Activated T-cell treated with anti-CD3 and anti-CD28 coated beads for 4 hours (primary cell): ENCODE measurements around the gene DBH.

Experiments used
- DNase-seq: peaks from one replicate; pipeline ENCODE4 v3.0.0-alpha.2; 2020

Gene DBH

GRCh38 chr9:133686642-133687575 lies 50.7 kb downstream of the DBH start:
- DNase-seq, result no peak

GRCh38 chr9:133687856-133688761 lies 51.9 kb downstream of the DBH start:
- no peak for DNase-seq

GRCh38 chr9:133689151-133689763 lies 53.1 kb downstream of the DBH start:
- no peak for DNase-seq

GRCh38 chr9:133690081-133690561 lies 54.0 kb downstream of the DBH start:
- DNase-seq, result no peak

- no peak for DNase-seq
Measured at GRCh38 chr9:133691191-133691590, 55.0 kb downstream of the DBH start.

GRCh38 chr9:133691626-133692363 lies 55.6 kb downstream of the DBH start:
- DNase-seq, result no peak

- DNase-seq, result no peak
Measured at GRCh38 chr9:133692364-133692985, 56.3 kb downstream of the DBH start.

GRCh38 chr9:133693116-133693515 lies 57.0 kb downstream of the DBH start:
- no peak for DNase-seq

GRCh38 chr9:133693703-133694529 lies 57.8 kb downstream of the DBH start:
- DNase-seq, result no peak

- DNase-seq, result no peak
Measured at GRCh38 chr9:133694686-133695085, 58.5 kb downstream of the DBH start.

- DNase-seq, result no peak
Measured at GRCh38 chr9:133696071-133696472, 59.9 kb downstream of the DBH start.

- no peak for DNase-seq
Measured at GRCh38 chr9:133699546-133699945, 63.4 kb downstream of the DBH start.

GRCh38 chr9:133700819-133701320 lies 64.7 kb downstream of the DBH start:
- no peak for DNase-seq

GRCh38 chr9:133701321-133701980 lies 65.3 kb downstream of the DBH start:
- DNase-seq, result peak; percentile 34

- peak; percentile 38 for DNase-seq
Measured at GRCh38 chr9:133701981-133702797, 66.0 kb downstream of the DBH start.

- DNase-seq, result no peak
Measured at GRCh38 chr9:133702798-133703590, 66.8 kb downstream of the DBH start.

- DNase-seq, result no peak
Measured at GRCh38 chr9:133703591-133704399, 67.6 kb downstream of the DBH start.
